HG03175 (cell line): Measurements from ENCODE around the gene ASIC2.

Experiments
- ATAC-seq: cut with Tn5 transposase; IDR thresholded peaks from one replicate; pipeline ENCODE4 v1.9.1; 2021; ENCODE audit warnings: mild to moderate bottlenecking, moderate library complexity; ENCODE audit not compliant: unreplicated experiment

ASIC2 gene

DNA sequence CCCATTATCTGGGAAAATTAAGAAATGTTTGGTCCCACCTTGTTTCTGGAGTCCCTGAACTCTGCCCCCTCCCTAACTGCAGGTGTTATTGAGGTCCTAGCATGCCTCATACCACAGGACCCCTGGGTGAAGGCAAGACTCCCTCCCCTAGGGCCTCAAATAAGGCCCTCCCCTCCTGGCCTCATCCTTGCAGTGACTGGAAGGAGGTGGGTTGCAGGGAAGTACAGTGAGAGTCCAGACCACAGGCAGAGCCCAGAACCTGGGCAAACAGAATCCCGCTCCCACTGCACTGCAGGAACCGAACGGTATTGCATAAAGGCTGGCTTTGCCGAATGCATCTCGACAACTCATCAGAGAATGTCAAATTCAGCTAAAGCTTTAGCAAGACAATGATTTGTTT, 126.6 kb downstream of the ASIC2 start:
- ATAC-seq, result no peak

DNA sequence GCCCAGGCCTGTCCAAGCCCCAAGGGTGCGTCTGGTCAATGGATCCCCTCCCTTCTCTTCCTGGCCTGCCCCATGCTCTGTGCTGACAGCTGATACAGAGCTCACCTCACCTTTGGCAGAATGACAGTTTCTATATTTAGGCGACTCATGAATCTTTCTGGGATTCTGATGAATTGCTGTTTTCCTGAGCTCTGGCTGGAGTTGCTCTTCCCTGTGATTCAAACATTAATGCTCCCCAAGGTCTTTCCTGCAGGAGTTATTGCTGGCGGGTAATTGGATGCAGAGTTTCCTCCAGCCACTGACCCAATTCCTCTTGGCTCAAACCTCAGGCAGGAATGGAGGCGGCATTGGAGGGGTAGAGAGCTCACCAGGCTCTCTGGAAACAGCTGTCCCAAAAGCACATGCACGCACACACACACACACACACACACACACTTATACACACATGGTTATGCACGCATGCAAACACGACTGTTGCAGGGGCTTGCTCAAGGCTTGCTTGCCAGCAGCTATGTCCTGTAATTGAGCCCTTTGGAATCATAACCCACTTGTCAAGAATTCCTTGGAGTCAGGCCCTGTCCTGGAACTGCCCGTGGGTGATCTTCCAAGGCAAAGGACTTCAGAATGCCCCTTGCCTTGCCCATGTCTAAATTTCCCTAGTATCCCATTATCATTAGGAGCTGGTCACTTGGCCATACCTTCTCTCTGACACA, 128.8 kb downstream of the ASIC2 start:
- ATAC-seq, result no peak

DNA sequence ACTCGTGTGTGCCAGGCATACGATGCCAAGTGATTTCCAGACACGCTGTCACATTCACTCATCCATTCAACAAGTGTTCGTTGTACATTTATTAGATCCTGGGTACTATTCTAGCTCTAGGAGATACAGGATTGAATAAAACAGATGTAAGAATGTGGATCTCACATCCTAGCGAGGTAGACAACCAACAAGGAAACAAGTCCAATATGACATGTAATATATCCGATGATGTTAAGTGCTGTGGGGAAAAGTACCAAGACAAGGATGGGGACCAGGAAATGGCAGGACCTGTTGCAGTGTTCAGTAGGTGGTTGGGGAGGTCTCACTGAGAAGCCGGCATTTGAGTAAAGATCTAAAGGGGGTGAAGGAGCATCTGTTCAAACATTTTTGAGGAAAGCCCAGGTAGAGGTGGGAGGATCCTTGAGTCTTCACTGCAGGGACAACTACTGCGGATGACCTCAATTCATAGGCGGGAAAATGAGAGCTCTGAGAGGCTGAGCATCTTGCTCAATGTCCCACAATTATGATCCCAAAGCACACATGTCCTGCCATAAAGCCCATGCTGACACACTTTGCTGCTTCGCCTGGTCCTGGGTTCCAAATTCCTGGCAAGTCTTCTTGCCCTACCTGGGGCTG, 129.4 kb downstream of the ASIC2 start:
- ATAC-seq, result no peak

DNA sequence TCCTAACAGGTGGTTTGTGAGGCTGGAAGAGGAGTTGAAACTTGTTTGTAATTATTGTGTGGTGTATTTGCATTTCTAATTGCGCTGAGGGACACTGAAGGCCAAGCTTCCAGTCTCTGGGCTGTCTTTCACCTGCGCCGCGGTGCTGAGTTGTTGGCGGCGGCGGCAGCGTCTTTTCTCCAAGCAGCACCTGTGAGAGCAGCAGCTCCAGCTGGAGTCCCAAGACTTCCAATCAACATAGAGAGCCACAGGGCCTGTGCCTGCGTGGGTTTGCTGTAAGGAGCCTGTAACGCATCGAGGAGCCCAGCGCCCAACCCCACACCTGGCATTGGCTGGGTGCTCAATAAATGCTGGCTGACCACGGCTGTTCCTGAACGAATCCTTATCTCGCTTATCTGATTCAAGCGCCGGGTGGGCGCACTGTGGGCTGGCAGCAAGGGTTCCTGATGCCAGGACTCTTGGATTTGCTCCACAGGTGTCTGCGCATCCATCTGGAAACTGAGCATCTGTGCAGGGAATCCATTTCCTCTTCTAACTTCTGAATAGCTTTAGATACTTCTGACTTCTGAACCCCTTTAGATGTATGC, 138.1 kb downstream of the ASIC2 start:
- no peak for ATAC-seq

DNA sequence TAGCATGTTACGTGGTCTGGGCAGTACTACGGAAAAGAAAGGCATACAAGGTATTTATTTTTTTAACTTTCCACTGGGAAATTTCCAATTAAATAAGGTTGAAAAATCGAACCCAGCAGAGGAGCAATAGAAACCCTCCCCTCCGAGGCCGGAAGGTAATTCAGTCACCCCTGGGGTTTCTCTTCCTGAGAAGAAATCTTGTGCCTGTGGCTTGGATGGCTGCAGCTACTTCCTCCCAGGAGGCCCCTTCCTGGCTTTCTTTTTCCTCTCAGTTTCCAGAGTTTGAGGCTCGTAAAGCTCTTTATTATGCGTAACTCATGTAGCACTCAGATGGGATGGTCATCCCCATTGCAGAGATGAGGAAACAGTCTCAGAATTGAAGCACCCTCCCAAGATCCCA, 140.3 kb downstream of the ASIC2 start:
- no peak for ATAC-seq

DNA sequence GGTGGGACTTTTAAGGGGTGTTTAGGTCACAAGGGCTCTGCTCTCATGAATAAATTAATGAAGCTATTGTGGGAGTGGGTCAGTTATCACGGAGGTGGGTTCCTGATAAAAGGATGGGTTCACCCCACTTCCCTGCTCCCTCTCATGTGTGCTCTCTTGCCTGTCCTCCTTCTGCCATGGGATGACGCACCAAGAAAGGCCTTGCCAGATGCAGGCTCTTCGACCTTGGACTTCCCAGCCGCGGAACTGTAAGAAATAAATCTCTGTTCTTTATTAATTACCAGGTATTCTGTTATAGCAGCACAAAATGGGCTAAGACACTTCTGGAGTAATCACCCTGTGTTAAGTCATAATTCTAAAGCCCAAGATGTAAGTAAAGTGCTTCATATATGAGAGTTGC, 141.5 kb downstream of the ASIC2 start:
- ATAC-seq, result no peak

DNA sequence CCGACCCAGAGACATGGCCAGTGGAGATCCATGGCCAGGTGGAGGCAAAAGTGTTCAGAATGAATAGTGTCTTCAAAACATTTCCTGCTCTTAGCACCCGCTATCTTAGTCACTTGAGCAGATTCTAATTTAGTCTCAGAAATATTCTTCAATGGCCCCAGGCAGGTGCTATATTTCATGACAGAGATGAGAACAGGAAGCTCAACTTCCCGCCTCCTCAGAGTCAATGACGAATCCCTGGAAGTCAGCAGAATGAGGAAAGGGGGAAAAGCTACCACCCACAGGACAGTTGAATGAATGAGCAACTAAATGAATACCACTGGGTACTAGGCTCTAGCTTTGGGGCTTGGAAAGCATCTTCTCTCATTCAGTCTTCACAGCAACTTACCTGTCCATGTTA, 147.2 kb downstream of the ASIC2 start:
- ATAC-seq, result no peak

DNA sequence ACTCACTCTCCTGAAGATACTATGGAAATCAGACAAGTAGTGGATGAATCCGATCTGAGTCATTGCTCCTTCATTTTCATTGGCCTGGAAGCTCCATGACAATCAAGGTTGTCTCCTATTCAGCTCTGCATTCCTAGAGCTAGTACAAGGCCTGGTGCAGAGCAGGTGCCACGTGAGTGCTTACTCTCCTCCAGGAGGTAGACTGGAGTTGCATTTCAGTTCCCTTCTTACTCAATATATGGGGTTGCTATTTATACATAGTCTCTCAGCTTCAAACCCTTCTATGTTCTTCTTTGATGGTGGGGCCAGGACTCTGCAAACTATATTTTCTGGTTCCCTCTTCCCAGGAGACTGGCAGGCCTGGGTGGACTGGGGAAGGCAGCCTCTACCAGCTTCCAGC, 148.3 kb downstream of the ASIC2 start:
- no peak for ATAC-seq

DNA sequence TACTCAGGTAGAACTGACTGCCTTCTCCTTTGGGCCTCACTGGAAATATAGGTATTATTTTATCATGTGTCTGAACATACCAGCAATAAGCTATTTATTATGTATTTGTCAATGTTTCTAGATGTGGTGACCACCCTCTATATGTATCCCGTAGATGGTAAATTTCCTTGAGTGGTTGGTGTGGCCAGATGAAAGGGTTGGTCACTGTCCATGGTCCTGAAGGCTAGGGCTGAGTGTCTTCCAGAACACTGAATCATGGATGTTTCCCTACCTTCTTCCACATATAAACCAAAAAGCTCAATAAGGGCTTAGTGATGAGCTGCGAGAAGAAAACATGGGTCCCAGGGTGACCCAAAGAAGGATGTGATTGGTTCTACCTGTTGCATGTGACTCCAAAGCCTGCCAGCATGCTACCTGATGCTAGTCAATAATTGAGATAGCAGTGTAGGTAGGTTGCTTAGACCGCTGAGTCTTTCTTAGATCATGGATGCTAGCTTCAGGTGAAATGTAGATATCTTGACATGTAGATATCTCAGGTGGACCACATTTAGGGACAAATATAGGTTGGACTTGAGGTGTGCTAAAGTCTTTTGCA, 150.3 kb downstream of the ASIC2 start:
- ATAC-seq, result no peak

DNA sequence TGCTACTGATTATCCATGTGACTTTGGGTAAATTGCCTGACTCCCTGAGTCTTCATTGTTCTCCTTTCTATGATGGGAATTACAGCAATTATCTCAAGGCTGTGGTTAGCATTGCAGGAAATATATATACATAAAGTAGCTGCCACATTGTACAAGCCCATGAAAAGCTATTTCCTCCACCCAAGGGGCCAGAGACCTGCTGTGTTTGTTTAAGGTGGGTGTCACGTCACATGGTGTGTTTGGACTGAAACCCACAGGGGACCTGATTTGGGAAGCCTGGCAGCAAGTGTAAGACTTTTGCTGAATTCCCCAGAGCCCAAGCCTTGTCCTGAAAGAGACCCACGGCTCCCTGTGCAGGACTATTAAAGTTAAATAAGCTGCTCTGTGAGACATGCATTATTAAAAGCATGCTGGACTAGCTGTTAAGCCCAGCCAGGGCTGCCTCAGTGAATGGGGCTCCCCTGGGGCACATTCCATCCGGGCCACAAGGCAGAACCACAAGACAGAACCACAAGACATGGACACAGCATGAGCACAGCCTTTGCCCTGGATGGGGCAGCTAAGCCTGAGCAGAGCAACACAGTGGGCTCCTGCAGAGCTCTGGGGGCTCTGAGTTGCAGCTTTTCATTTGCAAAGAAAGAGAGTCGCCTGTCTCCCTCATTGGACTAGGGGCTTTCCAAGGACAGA, 152.5 kb downstream of the ASIC2 start:
- ATAC-seq, result no peak

DNA sequence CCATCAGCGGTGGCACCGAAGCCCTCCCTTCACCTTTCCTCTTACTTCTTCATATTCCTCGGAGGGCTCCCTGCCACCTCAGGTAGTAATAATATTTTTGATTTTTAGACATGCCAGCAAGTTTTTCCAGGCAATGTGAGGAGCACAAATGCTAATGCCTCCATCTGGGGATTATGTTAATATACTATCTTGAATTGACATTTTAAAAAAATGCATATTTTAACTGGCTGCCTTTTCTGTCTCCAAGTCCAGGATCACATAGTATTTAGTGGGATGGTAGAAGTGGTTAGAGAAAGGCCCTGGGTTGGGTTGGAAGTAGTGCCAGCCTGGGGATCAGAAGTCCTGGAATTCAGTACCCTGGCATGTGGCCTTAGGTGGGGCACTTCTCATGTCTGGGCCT, 154.5 kb downstream of the ASIC2 start:
- no peak for ATAC-seq

DNA sequence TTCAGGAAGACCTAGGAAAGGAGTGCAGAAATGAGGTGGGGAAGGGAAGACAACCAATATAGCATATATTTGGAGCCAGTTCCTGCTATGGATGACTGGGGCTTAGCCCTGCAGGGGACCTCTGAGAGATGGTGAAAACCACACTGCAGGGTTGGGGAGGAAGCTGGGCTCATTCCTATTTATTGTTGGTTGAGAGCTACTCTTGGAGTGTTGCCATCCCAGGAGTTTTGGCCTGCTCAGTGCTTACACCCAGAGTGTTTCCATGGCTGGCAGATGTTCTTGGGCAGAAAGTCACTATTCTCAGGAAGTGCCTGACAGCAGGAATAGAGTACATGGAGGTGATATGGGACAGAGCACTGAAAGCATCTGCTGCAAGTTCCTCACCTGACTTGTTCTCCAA, 155.7 kb downstream of the ASIC2 start:
- ATAC-seq, result no peak

DNA sequence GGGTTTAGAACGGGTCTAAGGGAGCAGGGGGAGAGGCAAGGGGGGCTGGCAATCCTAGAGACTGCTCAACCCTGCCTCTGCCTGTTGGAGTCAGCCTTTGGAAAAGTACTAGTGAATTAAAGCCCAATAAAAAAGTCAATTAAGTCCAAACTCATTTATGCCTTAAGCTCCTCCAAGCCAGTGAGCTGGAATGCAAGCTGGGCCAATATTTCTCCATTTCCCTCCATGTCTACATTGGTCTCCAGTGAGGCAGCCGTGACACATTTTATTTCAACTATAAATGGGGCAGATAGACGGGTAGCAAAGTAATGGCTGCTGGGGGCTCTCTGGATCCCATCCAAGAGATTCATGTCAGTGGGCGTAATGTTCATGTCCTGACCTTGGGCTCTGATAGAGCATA, 157.4 kb downstream of the ASIC2 start:
- ATAC-seq, result no peak

DNA sequence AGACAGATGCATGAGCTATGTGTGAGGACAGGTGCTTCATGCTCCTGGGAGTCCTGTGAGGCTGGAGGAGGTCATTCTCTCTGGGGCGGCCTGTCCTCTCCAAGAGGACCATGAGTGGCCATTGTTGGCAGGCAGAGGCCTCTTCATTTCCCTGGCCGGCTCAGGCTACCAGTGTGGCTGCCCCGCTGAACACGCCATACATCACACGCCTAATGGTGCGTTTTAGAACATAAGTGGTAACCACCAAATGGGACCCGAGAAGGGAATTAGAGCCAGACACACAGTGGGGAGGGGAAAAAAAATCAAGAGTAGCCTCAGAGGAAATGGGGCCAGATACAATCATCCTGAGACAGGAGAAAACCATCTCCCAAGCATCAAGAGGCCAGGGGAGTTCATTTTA, 161.5 kb downstream of the ASIC2 start:
- ATAC-seq, result no peak

DNA sequence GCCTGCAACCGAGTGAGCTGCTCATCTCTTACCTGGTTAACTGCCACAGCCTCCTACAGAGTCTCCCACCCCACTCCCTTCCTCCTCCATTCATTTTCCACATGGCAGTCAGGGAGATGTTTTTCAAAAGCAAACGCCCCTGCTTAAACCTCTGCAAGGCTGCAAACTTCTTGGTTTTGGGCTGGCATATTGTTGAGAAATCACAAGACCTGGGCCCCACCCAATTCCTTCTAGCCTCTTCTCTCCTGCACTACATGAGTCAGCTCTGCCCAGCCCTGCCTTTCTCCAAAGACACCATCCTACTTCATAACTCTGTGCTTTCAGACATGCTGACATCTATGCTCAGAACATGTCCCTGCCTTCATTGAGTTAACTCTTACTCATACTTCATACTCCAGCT, 165.4 kb downstream of the ASIC2 start:
- no peak for ATAC-seq

DNA sequence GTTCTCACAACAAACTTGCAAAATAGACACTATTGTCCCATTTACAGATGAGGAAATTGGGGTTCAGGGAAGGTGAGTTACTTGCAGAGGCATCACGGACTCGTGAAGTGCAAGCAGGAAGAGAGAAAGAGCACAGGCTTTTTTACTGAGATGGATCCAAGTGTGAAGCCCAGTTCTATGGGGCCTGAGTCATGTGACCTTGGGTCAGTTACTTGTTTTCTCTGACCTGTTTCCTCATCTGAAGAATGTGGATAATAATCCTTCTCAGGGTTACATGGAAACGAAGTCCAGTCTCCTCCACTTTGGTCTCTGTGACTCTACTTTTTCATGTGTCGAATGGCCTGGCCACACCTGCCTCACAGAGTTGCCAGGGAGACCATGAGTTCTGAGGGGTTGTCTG, 167.0 kb downstream of the ASIC2 start:
- ATAC-seq, result no peak

DNA sequence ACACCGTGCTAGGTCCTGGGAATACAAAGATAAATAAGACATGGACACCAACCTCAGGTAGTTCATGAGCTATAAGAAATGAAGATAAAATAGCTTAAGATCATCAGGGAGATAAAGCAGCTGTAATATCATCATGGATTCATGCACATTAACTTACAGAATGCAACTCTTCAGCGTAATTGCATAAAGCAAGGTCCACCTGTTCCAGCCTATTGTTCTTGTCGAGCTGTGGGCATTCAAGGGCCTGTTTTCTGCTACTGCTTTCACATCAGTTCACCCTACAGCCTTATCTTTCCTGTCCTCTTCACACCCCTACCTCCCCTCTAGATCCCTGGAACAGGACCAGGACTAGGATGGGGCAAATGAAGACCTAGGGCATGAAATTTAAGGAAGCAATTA, 167.5 kb downstream of the ASIC2 start:
- ATAC-seq, result no peak

DNA sequence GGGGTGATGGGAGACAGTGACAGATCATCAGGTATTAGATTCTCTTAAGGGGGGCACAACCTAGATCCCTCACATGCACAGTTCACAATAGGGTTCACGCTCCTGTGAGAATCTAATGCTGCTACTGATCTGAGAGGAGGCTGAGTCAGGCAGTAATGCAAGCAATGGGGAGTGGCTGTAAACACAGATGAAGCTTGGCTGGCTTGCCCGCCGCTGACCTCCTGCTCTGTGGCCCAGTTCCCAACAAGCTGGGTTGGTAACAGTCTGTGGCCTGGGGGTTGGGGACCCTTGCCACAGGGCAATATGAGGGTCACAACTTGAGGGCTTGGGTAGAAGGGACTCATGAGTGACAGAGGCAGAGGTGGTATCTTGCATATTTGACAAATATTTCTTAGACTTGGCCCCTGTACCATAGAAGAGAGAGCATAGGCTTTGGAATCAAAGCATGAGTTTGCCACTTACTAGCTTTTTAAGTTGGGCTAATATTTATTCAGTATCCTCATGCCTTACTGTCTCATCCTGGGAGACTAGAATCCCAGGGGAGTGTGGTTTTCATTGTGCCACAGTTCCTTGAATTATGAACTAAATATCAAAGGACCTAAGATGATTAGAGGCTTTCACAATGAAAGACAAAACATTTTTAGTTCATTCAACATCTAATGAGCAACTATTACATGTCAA, 168.1 kb downstream of the ASIC2 start:
- no peak for ATAC-seq

DNA sequence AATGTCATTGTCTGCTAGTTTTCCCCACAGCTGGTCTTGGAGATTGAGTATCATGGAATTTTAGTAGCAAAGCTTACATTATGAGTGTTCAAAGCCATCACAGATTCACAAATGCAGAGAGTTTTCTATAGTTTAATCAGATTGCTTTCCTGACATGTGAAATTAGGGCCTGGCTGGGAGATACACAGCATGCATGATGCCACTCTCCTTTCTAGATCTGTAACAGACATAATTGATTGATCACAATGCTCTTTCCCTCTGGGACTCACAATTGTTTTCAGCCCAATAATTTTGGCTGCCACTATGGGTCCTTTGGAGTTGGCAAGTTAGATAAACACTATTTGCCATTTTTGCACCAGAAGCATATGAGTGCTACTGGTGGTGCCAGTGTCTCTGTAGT, 168.9 kb downstream of the ASIC2 start:
- no peak for ATAC-seq

DNA sequence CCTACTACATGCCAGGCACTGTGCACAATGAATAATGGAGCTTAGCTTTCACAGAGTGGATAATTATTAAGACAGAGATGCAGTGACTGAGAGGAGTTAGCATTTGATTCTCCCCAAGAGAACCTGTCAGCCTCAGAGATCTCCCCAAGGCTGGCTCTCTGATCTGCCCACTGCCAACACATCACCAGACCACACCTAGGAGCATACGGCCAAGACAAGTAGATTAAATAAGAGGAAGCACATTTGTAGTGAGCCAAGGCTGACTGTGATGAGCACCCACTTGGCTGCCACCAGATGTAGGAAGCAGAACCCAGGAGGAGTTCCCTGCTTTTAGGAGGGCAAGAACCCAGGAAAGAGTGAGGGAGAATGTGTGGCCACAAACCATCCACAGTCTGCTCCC, 171.3 kb downstream of the ASIC2 start:
- ATAC-seq, result no peak

DNA sequence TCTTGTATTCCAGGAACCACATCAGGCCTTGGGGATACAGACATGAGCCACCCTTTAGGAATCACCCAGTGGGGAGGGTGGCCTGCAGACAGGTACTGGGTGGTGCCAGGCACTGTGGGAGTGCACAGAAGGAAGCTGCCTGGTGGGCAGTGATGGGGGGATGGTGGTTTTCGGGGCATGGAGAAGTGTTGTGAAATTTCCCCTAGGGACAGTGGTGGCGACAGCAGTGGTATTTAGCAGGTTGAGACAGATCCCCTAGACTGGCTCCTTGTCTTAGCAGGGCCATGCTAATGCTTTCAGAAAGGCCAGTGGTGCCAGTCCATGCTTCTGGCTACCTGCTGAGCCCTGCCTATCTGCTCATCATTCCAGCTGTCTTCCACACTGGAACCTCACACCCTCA, 171.8 kb downstream of the ASIC2 start:
- no peak for ATAC-seq
